ENCODE results near the gene EPB41L3. TPM values are rescaled to one million over a fixed set of nuclear protein-coding genes. Genes with fewer than 3 reads are reported as not detected.
"Not testable (repeated sequence)": the region's sequence is repeated elsewhere in the genome, so short reads cannot be mapped to it uniquely, and the experiment has no call there.

EPB41L3 gene
- total RNA-seq, 4 donors from 2014 or later: 27.3 to 40.4 (median 34.6) TPM

DNA sequence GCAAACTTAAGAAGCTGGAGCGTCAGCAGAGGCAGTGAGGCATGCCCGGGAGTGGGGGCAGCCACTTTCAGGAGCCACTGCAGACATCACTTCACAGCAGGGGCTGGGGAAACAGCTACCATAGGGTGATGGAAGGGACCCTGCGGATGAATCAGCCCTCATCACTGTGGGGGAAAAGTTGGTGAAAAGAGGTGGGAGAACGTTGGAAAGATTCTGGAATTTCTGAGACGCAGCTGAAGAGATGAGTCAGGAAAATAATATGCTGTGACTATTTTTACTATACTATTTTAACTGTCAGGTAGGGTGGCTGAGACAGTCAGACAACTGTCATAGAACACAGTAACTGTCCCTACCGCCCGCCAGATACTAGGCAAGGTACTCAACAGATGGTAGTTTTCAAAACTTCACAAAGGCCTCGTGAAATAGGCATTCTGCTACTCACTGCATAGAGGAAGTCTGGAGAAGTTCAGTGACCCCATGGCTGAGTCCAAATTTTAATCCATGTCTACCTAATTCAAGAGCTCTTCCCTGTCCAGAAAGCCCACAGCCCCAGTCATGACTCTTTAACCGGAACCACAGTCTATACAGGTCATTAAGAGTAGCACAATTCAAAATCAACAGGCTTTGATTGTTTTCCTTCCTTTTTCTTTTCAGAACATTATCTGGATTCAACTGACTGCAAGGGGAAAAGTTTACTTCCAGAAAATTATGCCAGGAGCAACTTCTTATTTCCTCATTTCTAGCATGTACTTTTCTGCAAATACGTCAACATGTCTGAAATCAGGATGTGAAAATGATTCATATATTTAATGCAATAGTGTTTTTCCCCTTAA lies 39.3 kb upstream of the EPB41L3 start:
- intact Hi-C loops (cut with DNase I): no loop called here
- no peak overlapping the region for H3K27ac ChIP-seq

DNA sequence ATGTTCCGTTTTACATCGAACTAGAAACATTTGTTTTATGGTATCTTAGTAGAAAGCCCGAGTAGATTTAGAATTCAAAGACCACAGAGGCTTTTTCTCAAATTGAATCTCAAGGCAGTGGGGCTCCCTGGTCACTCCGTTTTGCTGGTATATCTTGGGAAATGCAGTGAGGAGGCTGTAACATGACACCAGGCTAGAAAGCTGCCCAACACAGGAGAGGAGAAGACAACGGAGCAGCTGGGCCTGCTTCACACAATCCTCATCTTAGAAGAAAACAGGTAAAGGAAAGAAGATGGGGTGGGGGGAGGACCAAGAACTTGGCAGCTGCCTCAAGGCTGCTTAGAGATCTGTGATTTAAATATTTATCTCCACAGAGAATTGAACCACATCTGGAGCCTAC lies 38.3 kb upstream of the EPB41L3 start:
- no peak overlapping the region for H3K27ac ChIP-seq
- no peaks in the 10 kb centered on the region for H3K9me3 ChIP-seq
- H3K4me1 ChIP-seq: no peaks in the 10 kb centered on the region
- no peak overlapping the region for H3K4me3 ChIP-seq (replicated peaks in 1 of 3)
- DNase-seq: no peak
- WGBS, 2 donors: 35 to 40% methylated on average over 5 of the region's 5 CpGs
- no peaks in the 10 kb centered on the region for H3K27me3 ChIP-seq
- TF ChIP-seq CTCF (IDR thresholded peaks at IDR 0.05) (no peak), POLR2A (IDR thresholded peaks at IDR 0.05) (no peak)
- H3K36me3 ChIP-seq: no peaks in the 10 kb centered on the region
- intact Hi-C loops (cut with DNase I): no loop called here

More for the DNA sequence above, 39.3 kb upstream of the EPB41L3 start:
- Histone ChIP-seq H3K36me3 (no peaks in the 10 kb centered on the region), H3K4me1 (no peaks in the 10 kb centered on the region), H3K9me3 (no peaks in the 10 kb centered on the region), H3K27me3 (no peaks in the 10 kb centered on the region), H3K4me3 (replicated peaks in 1 of 3) (no peak overlapping the region)
- 68 to 74% methylated on average over 10 of the region's 10 CpGs for WGBS, 2 donors
- no peak for TF ChIP-seq POLR2A (IDR thresholded peaks at IDR 0.05)
- TF ChIP-seq CTCF (IDR thresholded peaks at IDR 0.05): no peak
- no peak for DNase-seq

- no peaks in the 10 kb centered on the region for H3K27me3 ChIP-seq
- no peaks in the 10 kb centered on the region for H3K9me3 ChIP-seq
- H3K36me3 ChIP-seq: no peaks in the 10 kb centered on the region
- intact Hi-C loops (cut with DNase I): no loop called here
- no peak overlapping the region for H3K27ac ChIP-seq
- no peak overlapping the region for H3K4me3 ChIP-seq (replicated peaks in 1 of 3)
- WGBS, 2 donors: 95% methylated on average over 1 of the region's 1 CpG
- no peak for TF ChIP-seq CTCF (IDR thresholded peaks at IDR 0.05)
- TF ChIP-seq POLR2A (IDR thresholded peaks at IDR 0.05): no peak
- H3K4me1 ChIP-seq: no peaks in the 10 kb centered on the region
- DNase-seq: no peak
Observed at GRCh38 chr18:5574843-5575242, 31.0 kb upstream of the EPB41L3 start.

- Histone ChIP-seq H3K36me3 (no peaks in the 10 kb centered on the region), H3K27me3 (no peaks in the 10 kb centered on the region), H3K4me3 (replicated peaks in 1 of 3) (no peak overlapping the region), H3K9me3 (no peaks in the 10 kb centered on the region), H3K4me1 (no peaks in the 10 kb centered on the region), H3K27ac (no peak overlapping the region)
- no peak for DNase-seq
- 74 to 83% methylated on average over 2 of the region's 2 CpGs for WGBS, 2 donors
- intact Hi-C loops (cut with DNase I): no loop called here
- TF ChIP-seq CTCF (IDR thresholded peaks at IDR 0.05): no peak
- no peak for TF ChIP-seq POLR2A (IDR thresholded peaks at IDR 0.05)
Observed at GRCh38 chr18:5571666-5572065, 27.9 kb upstream of the EPB41L3 start.

GRCh38 chr18:5570613-5571012 lies 26.8 kb upstream of the EPB41L3 start:
- H3K27me3 ChIP-seq; H3K9me3 ChIP-seq; H3K4me1 ChIP-seq; H3K27ac ChIP-seq; H3K4me3 ChIP-seq (replicated peaks in 1 of 3); H3K36me3 ChIP-seq; intact Hi-C loops (cut with DNase I): not testable (repeated sequence)
- peak in 1 of 2 donors; percentile 1 for DNase-seq
- WGBS, 2 donors: 46 to 47% methylated on average over 2 of the region's 2 CpGs

All from thyroid gland (tissue), 4 donors.